GM23248 (cell line): Measurements from ENCODE around the gene THSD4.

Experiments used
- EZH2 ChIP-seq: fragments of 200-600 bp; sonication (generic); IDR thresholded peaks from 2 replicates; pipeline ENCODE4 v1.6.1; 2018; ENCODE audit warnings: antibody characterized with exemption, mild to moderate bottlenecking; ENCODE audit not compliant: insufficient read depth, poor library complexity, severe bottlenecking
- EZH2phosphoT487 ChIP-seq: fragments of 200-600 bp; sonication (generic); IDR thresholded peaks from 2 replicates; pipeline ENCODE4 v1.6.1; 2018; ENCODE audit warnings: antibody characterized with exemption, moderate library complexity, mild to moderate bottlenecking, low read depth; ENCODE audit not compliant: insufficient read depth

GRCh38 chr15:71581398-71581930, 466.2 kb downstream of the THSD4 start:
- TF ChIP-seq EZH2 (no peak), EZH2phosphoT487 (no peak)
